Esophagus squamous epithelium (tissue), 5 donors: ENCODE data around the gene PLD6. TPM values are rescaled to one million over a fixed set of nuclear protein-coding genes. Genes with fewer than 3 reads are reported as not detected.

Experiments used
- DNase-seq: peaks from one replicate; lab custom pipeline; 2025; lab: John Stamatoyannopoulos, UW
- H3K27ac ChIP-seq, 4 donors: fragments of 200-600 bp; sonication (generic); one replicate each; pipeline ENCODE4 v1.5.1; 2016 to 2019; ENCODE audit warnings: mild to moderate bottlenecking in 1 of 4
- H3K27me3 ChIP-seq, 4 donors: fragments of 200-600 bp; sonication (generic); 1 replicate in 3 of 4; 2 replicates in 1 of 4; pipeline versions ENCODE4 v1.5.1 to v1.6.0; 2017 to 2021; ENCODE audit warnings: antibody characterized with exemption in 1 of 4
- H3K36me3 ChIP-seq, 3 donors: fragments of 200-600 bp; sonication (generic); one replicate each; pipeline ENCODE4 v1.5.1; 2016 to 2019
- H3K4me1 ChIP-seq, 3 donors: fragments of 200-600 bp; sonication (generic); one replicate each; pipeline ENCODE4 v1.5.1; 2017 to 2019
- H3K4me3 ChIP-seq, 4 donors: fragments of 200-600 bp; sonication (generic); 1 replicate in 3 of 4; 2 replicates in 1 of 4; pipeline ENCODE4 v1.5.1; 2016 to 2019; ENCODE audit warnings: mild to moderate bottlenecking in 2 of 4, moderate library complexity in 1 of 4
- H3K9me3 ChIP-seq, 3 donors: fragments of 200-600 bp; sonication (generic); one replicate each; pipeline ENCODE4 v1.5.1; 2016 to 2019
- POLR2A ChIP-seq, 4 donors: fragments of 450-650 bp; IDR thresholded peaks; one replicate each; pipeline ENCODE4 v1.6.1; 2017; ENCODE audit warnings: antibody characterized with exemption in 4 of 4, mild to moderate bottlenecking in 4 of 4, moderate library complexity in 3 of 4
- whole genome bisulfite sequencing, 2 donors: methylation state at CpG; one replicate each; pipeline ENCODE4 v1.1.5; 2018; 5-methylcytosine and 5-hydroxymethylcytosine counted together
- intact Hi-C: fragments of 100-400 bp; cut with DNase I; formaldehyde crosslinking; loops from one replicate; pipeline ENCODE4 v1.15.0; 2022
- total RNA-seq, 4 donors: library from RNA; depleted of rRNA; stranded (reverse); fragments of >200 nt; gene quantifications; one replicate each; pipeline ENCODE4 v1.1.0, GENCODE V29; 2016
- TF ChIP-seq, protein P1 (sequence below), 6 experiments: fragments of 450-650 bp in 4 of 6; fragments of 200-600 bp in 2 of 6; sonication (generic) in 2 of 6; IDR thresholded peaks; one replicate each; pipeline ENCODE4 v1.5.1; 2016 to 2019; ENCODE audit warnings: antibody characterized with exemption in 6 of 6, mild to moderate bottlenecking in 4 of 6, moderate library complexity in 4 of 6
- donor health status: DM: yes; HTN: yes; CAD: no.

Gene PLD6
- total RNA-seq, 4 donors from 2014 or later, result 0.45 to 1.9 (median 0.95) TPM

DNA sequence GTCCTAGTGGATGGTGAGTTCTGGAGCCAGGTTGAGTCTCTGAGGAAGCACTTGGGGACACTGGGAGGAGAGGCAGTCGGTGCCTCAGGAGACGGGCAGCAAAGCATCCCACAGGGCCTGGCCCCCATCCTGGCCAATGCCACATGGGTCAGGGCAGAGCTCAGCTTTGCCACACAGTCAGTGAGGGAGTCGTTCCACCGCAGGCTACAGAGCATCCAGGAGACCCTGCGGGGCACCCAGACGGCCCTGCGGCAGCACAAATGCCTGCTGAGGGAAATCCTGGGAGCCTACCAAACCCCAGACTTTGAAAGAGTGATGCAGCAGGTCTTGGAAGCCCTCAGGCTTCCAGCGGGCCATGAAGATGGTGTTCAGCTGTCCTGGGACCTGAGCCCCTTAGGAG is 39.7 kb downstream of the PLD6 start:
- TF ChIP-seq, protein P1, sequence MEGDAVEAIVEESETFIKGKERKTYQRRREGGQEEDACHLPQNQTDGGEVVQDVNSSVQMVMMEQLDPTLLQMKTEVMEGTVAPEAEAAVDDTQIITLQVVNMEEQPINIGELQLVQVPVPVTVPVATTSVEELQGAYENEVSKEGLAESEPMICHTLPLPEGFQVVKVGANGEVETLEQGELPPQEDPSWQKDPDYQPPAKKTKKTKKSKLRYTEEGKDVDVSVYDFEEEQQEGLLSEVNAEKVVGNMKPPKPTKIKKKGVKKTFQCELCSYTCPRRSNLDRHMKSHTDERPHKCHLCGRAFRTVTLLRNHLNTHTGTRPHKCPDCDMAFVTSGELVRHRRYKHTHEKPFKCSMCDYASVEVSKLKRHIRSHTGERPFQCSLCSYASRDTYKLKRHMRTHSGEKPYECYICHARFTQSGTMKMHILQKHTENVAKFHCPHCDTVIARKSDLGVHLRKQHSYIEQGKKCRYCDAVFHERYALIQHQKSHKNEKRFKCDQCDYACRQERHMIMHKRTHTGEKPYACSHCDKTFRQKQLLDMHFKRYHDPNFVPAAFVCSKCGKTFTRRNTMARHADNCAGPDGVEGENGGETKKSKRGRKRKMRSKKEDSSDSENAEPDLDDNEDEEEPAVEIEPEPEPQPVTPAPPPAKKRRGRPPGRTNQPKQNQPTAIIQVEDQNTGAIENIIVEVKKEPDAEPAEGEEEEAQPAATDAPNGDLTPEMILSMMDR (IDR thresholded peaks at IDR 0.05), result no peak
- no peak for TF ChIP-seq POLR2A (IDR thresholded peaks at IDR 0.05)
- intact Hi-C loops, result no loop called here
- H3K4me1 ChIP-seq, result peaks cover 0 to 12% (median 11%) of the 10 kb centered on the region in 3 donors
- H3K9me3 ChIP-seq, result no peaks in the 10 kb centered on the region
- no peak overlapping the region for H3K27ac ChIP-seq
- no peak for DNase-seq
- peaks cover 43 to 100% (median 51%) of the 10 kb centered on the region in 3 donors for H3K36me3 ChIP-seq
- H3K27me3 ChIP-seq, result no peaks in the 10 kb centered on the region
- no peak overlapping the region for H3K4me3 ChIP-seq
- WGBS, 2 donors, result 67 to 94% methylated on average over 3 to 6 of the region's 8 CpGs

DNA sequence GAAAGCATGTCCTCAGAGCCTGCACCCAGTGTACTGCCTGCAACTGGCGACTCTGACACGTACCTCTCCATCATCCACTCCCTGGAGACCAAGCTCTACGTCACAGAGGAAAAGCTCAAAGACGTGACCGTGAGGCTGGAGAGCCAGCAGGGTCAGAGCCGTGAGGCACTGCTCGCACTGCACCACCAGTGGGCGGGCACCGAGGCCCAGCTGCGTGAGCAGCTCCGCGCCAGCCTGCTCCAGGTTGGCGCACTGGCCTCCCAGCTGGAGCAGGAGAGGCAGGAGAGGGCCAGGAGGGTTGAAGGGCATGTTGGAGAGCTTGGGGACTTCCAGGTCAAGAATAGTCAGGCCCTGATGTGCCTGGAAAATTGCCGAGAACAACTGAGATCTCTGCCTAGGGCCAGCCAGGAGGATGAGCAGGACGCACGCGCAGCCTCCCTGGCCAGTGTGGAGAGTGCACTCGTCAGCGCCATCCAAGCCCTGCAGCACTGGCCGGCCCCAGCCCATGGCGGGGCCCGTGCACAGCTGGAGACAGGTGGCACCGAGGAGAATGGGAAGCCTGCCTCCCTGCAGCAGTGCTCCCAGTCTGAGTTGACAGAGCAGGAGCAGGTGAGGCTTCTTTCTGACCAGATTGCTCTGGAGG is 40.3 kb downstream of the PLD6 start:
- Histone ChIP-seq H3K4me1 (peaks cover 0 to 8% (median 7%) of the 10 kb centered on the region in 3 donors), H3K27me3 (no peaks in the 10 kb centered on the region), H3K27ac (no peak overlapping the region), H3K36me3 (peaks cover 49 to 100% (median 51%) of the 10 kb centered on the region in 3 donors), H3K9me3 (no peaks in the 10 kb centered on the region), H3K4me3 (no peak overlapping the region)
- intact Hi-C loops, result no loop called here
- DNase-seq, result no peak
- 93 to 94% methylated on average over 11 to 20 of the region's 23 CpGs for WGBS, 2 donors
- TF ChIP-seq, protein P1 (IDR thresholded peaks at IDR 0.05), result no peak
- TF ChIP-seq POLR2A (IDR thresholded peaks at IDR 0.05), result no peak

GRCh38 chr17:17164676-17165075 is 41.5 kb downstream of the PLD6 start:
- Histone ChIP-seq H3K36me3 (peaks cover 51 to 100% (median 54%) of the 10 kb centered on the region in 3 donors), H3K9me3 (no peaks in the 10 kb centered on the region), H3K4me1 (peaks cover 0 to 5% (median 0%) of the 10 kb centered on the region in 3 donors), H3K27ac (no peak overlapping the region), H3K27me3 (no peaks in the 10 kb centered on the region), H3K4me3 (no peak overlapping the region)
- intact Hi-C loops, result no loop called here
- WGBS, 2 donors, result 95 to 97% methylated on average over 4 to 17 of the region's 17 CpGs
- no peak for TF ChIP-seq POLR2A (IDR thresholded peaks at IDR 0.05)
- TF ChIP-seq, protein P1 (IDR thresholded peaks at IDR 0.05), result no peak
- DNase-seq, result no peak

GRCh38 chr17:17164156-17164555 is 42.0 kb downstream of the PLD6 start:
- no peak overlapping the region for H3K27ac ChIP-seq
- intact Hi-C loops, result no loop called here
- no peak overlapping the region for H3K4me3 ChIP-seq
- no peaks in the 10 kb centered on the region for H3K27me3 ChIP-seq
- H3K36me3 ChIP-seq, result peaks cover 52 to 100% (median 59%) of the 10 kb centered on the region in 3 donors
- DNase-seq, result no peak
- H3K4me1 ChIP-seq, result peaks cover 0 to 10% (median 0%) of the 10 kb centered on the region in 3 donors
- 91 to 94% methylated on average over 9 to 22 of the region's 25 CpGs for WGBS, 2 donors
- no peaks in the 10 kb centered on the region for H3K9me3 ChIP-seq
- TF ChIP-seq, protein P1 (IDR thresholded peaks at IDR 0.05), result no peak
- TF ChIP-seq POLR2A (IDR thresholded peaks at IDR 0.05), result no peak

DNA sequence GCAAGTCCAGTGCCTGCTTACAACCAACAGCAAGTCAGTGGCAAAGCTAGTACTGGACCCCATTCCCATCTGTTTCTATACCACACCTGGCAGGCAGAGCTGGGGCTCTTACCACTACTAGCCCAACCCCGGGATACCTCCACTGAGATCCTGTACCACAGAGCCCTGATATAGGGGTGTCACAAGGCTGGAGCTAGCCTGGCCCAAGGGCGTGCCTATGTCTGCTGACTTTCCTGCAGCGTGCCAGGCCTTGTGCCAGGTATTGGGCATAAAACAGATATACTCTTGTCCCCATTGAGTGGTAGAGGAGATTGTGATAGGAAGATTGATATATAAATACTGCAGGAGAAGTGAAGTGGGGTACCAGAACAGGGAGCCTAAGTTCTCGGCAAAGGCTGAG is 44.4 kb downstream of the PLD6 start:
- H3K4me1 ChIP-seq, result peaks cover 0 to 28% (median 2%) of the 10 kb centered on the region in 3 donors
- no peak overlapping the region for H3K27ac ChIP-seq
- no peaks in the 10 kb centered on the region for H3K9me3 ChIP-seq
- 93 to 100% methylated on average over 2 to 4 of the region's 4 CpGs for WGBS, 2 donors
- no peaks in the 10 kb centered on the region for H3K27me3 ChIP-seq
- intact Hi-C loops, result no loop called here
- TF ChIP-seq, protein P1 (IDR thresholded peaks at IDR 0.05), result no peak
- no peak for TF ChIP-seq POLR2A (IDR thresholded peaks at IDR 0.05)
- DNase-seq, result no peak
- no peak overlapping the region for H3K4me3 ChIP-seq
- H3K36me3 ChIP-seq, result peaks cover 55 to 100% (median 60%) of the 10 kb centered on the region in 3 donors
